T-helper 1 cell (primary cell): ENCODE data around the gene PRKCQ.

Experiments
- DNase-seq, 5 donors: peaks; one replicate each; pipeline ENCODE4 v3.0.0-alpha.2; 2012 to 2020
- total RNA-seq, 4 donors: gene quantifications; one replicate each; lab custom pipeline; 2026; lab: John Stamatoyannopoulos, UW

The PRKCQ gene
- 109 to 192 (median 155) reads per million in 4 donors for total RNA-seq

- DNase-seq, result no peak
Observed at GRCh38 chr10:6579904-6580278, at the start of gene PRKCQ. Gene PRKCQ, minus strand, starts transcription at chr10:6580276. Its CDS starts 65,141 bp downstream, at chr10:6515135.

- DNase-seq, result no peak
Observed at GRCh38 chr10:6625428-6625827, 45.4 kb upstream of the PRKCQ start.

- no peak for DNase-seq
Observed at GRCh38 chr10:6624392-6624791, 44.3 kb upstream of the PRKCQ start.

GRCh38 chr10:6622921-6623320, 42.8 kb upstream of the PRKCQ start:
- no peak for DNase-seq

GRCh38 chr10:6621536-6621935, 41.5 kb upstream of the PRKCQ start:
- DNase-seq, result no peak

GRCh38 chr10:6619660-6620059, 39.6 kb upstream of the PRKCQ start:
- DNase-seq, result no peak

GRCh38 chr10:6618340-6618739, 38.3 kb upstream of the PRKCQ start:
- DNase-seq, result no peak

GRCh38 chr10:6617309-6618076, 37.4 kb upstream of the PRKCQ start:
- peak in 1 of 5 donors; percentile 37 for DNase-seq

- peak in 1 of 5 donors; percentile 67 for DNase-seq
Observed at GRCh38 chr10:6615971-6616370, 35.9 kb upstream of the PRKCQ start.

GRCh38 chr10:6612371-6612770, 32.3 kb upstream of the PRKCQ start:
- DNase-seq, result peak in 1 of 5 donors; percentile 62

GRCh38 chr10:6610647-6611046, 30.6 kb upstream of the PRKCQ start:
- DNase-seq, result peak in 1 of 5 donors; percentile 42

- no peak for DNase-seq
Observed at GRCh38 chr10:6609625-6610024, 29.5 kb upstream of the PRKCQ start.

- no peak for DNase-seq
Observed at GRCh38 chr10:6607778-6608177, 27.7 kb upstream of the PRKCQ start.

- peak in 2 of 5 donors; percentile 38 to 61 for DNase-seq
Observed at GRCh38 chr10:6607182-6607581, 27.1 kb upstream of the PRKCQ start.

GRCh38 chr10:6603142-6604125, 23.4 kb upstream of the PRKCQ start:
- DNase-seq, result no peak

- DNase-seq, result no peak
Observed at GRCh38 chr10:6602700-6603084, 22.6 kb upstream of the PRKCQ start.

- DNase-seq, result no peak
Observed at GRCh38 chr10:6602026-6602699, 22.1 kb upstream of the PRKCQ start.

- no peak for DNase-seq
Observed at GRCh38 chr10:6601246-6601805, 21.2 kb upstream of the PRKCQ start.

GRCh38 chr10:6600224-6600987, 20.3 kb upstream of the PRKCQ start:
- peak in 1 of 5 donors; percentile 77 for DNase-seq

- no peak for DNase-seq
Observed at GRCh38 chr10:6598679-6599078, 18.6 kb upstream of the PRKCQ start.

- no peak for DNase-seq
Observed at GRCh38 chr10:6597478-6597877, 17.4 kb upstream of the PRKCQ start.

GRCh38 chr10:6595499-6595898, 15.4 kb upstream of the PRKCQ start:
- no peak for DNase-seq
